ENCODE measurements around the gene PDE1A.

PDE1A gene

GRCh38 chr2:182128821-182129707 lies 297.8 kb downstream of the PDE1A start:
- DNase-seq (ENCODE audit: low spot score): peak; percentile 14

DNA sequence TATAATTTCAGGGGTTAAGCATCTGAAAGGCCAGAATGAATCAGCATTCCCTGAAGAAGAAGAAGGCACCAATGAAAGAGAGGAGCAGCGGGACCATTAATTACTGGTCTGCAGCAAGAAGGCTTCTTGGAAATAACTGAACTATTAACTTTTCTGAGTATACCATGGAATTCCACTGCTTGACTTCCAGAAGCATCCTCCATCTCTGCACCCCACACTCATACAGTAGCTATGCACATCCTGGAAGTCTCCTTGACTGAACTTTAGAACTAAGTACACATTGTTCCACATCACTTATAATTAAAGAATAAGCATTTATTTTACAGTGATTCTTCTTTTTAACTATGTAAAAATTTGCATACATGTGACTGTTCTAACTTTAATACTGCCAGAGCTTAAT lies 309.6 kb downstream of the PDE1A start:
- no peak for DNase-seq (ENCODE audit: low spot score)

DNA sequence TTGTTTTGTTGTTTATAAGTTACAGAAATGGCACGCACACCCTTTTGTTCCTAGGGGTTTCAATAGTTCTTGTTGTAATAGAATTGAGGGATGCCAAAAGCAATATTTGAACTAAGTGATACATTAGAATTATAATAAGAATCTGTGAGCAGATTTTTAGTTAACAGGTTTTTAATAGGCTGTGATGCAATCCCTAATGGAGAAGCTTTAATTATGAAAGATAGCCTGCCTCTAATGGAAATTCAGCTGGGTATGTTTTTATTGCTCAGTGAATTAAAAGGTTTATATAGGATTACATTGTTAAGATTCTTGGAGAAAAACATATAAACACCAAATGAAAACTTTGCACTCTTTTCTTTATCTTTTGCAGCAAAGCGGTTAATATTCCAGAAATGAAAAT lies 310.1 kb downstream of the PDE1A start:
- DNase-seq (ENCODE audit: low spot score): no peak

- DNase-seq (ENCODE audit: low spot score): no peak
Observed at GRCh38 chr2:182115258-182115657, 311.6 kb downstream of the PDE1A start.

- DNase-seq (ENCODE audit: low spot score): no peak
Observed at GRCh38 chr2:182113334-182113733, 313.5 kb downstream of the PDE1A start.

DNA sequence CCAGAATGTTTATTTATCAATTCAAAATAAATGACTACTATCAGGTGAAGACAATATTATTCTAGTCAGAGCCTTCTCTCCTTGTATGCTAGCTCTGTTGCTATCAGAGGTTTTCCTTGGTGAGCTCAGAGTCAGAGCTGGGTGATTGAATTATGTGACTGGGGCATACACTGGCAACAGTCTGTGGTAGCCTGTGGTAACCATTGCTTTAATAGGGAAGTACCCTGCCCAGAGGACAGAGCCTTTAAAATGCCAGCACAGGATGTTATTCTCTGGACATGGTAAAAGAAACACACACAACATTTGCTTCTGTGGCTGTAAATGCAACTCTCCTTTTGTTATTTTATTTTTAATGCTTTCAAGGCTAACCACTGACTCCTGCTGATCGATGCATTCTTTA lies 316.5 kb downstream of the PDE1A start:
- DNase-seq (ENCODE audit: low spot score): no peak

DNA sequence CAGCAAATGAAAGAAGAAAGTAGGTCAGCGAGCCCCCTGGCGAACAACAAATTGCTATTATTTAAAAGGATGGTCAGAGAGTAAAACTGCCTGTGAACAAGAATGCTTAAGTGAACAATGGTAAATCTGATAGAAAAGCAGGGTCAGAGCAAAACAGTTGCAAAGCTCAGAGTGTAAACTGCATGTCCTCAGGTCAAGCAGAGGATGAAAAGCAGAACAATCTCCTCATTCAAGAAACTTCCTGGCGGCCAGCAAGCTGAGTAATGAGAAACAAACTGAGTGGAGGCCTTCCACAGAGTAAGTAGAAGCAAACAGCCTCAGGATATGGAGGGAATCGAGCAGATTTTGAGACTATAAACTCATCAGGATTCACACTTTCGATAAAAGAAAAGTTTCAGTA lies 323.3 kb downstream of the PDE1A start:
- peak; percentile 5 for DNase-seq (ENCODE audit: low spot score)

DNA sequence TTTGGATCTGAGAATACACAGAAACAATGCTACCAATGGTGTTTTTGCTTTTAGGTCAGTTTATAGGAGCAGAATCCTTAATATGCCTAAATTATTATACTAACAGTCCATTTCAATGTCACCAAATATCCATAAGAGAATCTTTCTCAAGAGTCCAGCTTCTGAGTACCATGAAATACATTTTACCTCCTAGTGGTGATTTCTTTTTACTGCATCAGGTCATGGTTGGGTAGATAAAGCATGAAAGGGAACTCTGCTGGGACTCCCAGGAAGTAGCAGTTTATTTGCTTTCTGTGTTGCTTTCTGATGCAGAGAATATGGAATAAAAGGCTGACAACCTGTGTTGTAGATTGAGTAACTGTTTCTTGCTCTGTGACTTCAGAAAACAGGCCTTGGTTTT lies 325.6 kb downstream of the PDE1A start:
- DNase-seq (ENCODE audit: low spot score): no peak

- DNase-seq (ENCODE audit: low spot score): no peak
Observed at GRCh38 chr2:182098648-182099047, 328.2 kb downstream of the PDE1A start.

- no peak for DNase-seq (ENCODE audit: low spot score)
Observed at GRCh38 chr2:182097571-182098164, 329.2 kb downstream of the PDE1A start.

- DNase-seq (ENCODE audit: low spot score): no peak
Observed at GRCh38 chr2:182090486-182090885, 336.4 kb downstream of the PDE1A start.

All from GM03348 (cell line).